Colon (tissue), 2 donors: Measurements from ENCODE around the gene SYK.
"Not testable (repeated sequence)": the region's sequence is repeated elsewhere in the genome, so short reads cannot be mapped to it uniquely, and the experiment has no call there.

ENCODE experiments used
- FAIRE-seq: peaks from 2 replicates; lab custom pipeline; 2012; peaks lifted over from hg19 to GRCh38; lab: Jason Lieb, UNC
- donor health status: control.
- donor health status: control.

Gene SYK

GRCh38 chr9:90795871-90796317 lies 5.7 kb upstream of the SYK start:
- no peak for FAIRE-seq

GRCh38 chr9:90799271-90799852 lies 2.3 kb upstream of the SYK start:
- FAIRE-seq, result no peak

GRCh38 chr9:90801973-90802322 lies 329 bp downstream of the SYK start:
- FAIRE-seq, result no peak

GRCh38 chr9:90802386-90802985 lies 867 bp downstream of the SYK start:
- peak; percentile 14 for FAIRE-seq

GRCh38 chr9:90803860-90804593 lies 2.4 kb downstream of the SYK start:
- no peak for FAIRE-seq

- no peak for FAIRE-seq
These were observed 3.7 kb downstream of the SYK start for GRCh38 chr9:90805006-90805996.

GRCh38 chr9:90807006-90807405 lies 5.4 kb downstream of the SYK start:
- FAIRE-seq, result no peak

GRCh38 chr9:90808398-90808797 lies 6.8 kb downstream of the SYK start:
- FAIRE-seq, result no peak

GRCh38 chr9:90808890-90809685 lies 7.5 kb downstream of the SYK start:
- FAIRE-seq, result no peak

- FAIRE-seq, result no peak
These were observed 9.1 kb downstream of the SYK start for GRCh38 chr9:90810691-90811090.

- FAIRE-seq, result no peak
These were observed 11.4 kb downstream of the SYK start for GRCh38 chr9:90813046-90813445.

GRCh38 chr9:90813523-90813922 lies 11.9 kb downstream of the SYK start:
- no peak for FAIRE-seq

- no peak for FAIRE-seq
These were observed 12.7 kb downstream of the SYK start for GRCh38 chr9:90814355-90814754.

- FAIRE-seq, result no peak
These were observed 13.7 kb downstream of the SYK start for GRCh38 chr9:90815183-90815943.

GRCh38 chr9:90815944-90816357 lies 14.3 kb downstream of the SYK start:
- no peak for FAIRE-seq

- no peak for FAIRE-seq
These were observed 15.1 kb downstream of the SYK start for GRCh38 chr9:90816690-90817089.

GRCh38 chr9:90818279-90818678 lies 16.7 kb downstream of the SYK start:
- FAIRE-seq, result no peak

- not testable (repeated sequence) for FAIRE-seq
These were observed 18.8 kb downstream of the SYK start for GRCh38 chr9:90820406-90820805.

GRCh38 chr9:90821236-90821635 lies 19.6 kb downstream of the SYK start:
- FAIRE-seq, result not testable (repeated sequence)

GRCh38 chr9:90821697-90822096 lies 20.1 kb downstream of the SYK start:
- FAIRE-seq, result no peak

- FAIRE-seq, result no peak
These were observed 21.2 kb downstream of the SYK start for GRCh38 chr9:90822866-90823265.
